ENCODE data around the gene ARHGAP20.
"Not testable (repeated sequence)": the region's sequence is repeated elsewhere in the genome, so short reads cannot be mapped to it uniquely, and the experiment has no call there.

The ARHGAP20 gene

DNA sequence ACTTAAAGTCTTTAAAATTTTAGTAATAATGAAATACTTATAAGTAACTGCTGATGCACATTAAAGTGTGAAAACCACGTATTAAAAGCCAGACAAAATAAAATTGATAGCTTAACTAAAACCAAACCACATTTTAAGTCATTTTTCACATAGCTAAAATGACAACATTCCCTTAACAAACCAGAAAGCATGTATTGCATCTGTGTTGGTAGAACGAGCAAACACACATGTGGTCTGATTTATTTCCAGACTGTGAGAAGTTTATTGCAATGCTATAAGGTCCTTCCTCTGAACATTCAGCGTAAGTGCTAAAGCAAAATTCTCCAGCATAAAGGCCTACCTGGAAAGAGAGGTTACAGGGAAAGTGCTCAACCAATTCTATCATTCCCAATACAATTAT is 57.8 kb downstream of the ARHGAP20 start:
- Histone ChIP-seq H3K36me3 (ENCODE audit: control insufficient read depth, insufficient read depth, low read length) (no peaks in the 10 kb centered on the region), H3K9me3 (ENCODE audit: control insufficient read depth, insufficient read depth, low read length) (no peaks in the 10 kb centered on the region)

DNA sequence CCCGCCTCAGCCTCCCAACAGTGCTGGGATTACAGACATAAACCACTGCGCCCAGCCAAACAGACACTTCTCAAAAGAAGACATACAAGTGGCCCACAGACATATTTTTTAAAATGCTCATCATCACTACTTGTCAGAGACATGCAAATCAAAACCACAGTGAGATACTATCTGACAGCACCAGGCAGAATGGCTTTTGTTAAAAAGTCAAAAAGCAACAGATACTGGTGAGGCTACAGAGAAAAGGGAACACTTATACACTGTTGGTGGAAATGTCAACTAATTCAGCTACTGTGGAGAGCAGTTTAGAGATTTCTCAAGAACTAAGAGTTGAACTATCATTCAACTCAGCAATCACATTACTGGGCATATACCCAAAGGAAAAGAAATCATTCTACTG is 67.0 kb downstream of the ARHGAP20 start:
- Histone ChIP-seq H3K4me3 (ENCODE audit: low read depth, low read length) (no peak overlapping the region), H3K9me3 (ENCODE audit: control insufficient read depth, insufficient read depth, low read length) (no peaks in the 10 kb centered on the region), H3K9ac (ENCODE audit: low read depth, low read length) (no peak overlapping the region), H3K27me3 (ENCODE audit: control insufficient read depth, insufficient read depth, low read length) (no peaks in the 10 kb centered on the region), H3K36me3 (ENCODE audit: control insufficient read depth, insufficient read depth, low read length) (no peaks in the 10 kb centered on the region), H3K4me1 (ENCODE audit: control insufficient read depth, insufficient read depth, low read length) (no peaks in the 10 kb centered on the region)

More for the DNA sequence above, 57.8 kb downstream of the ARHGAP20 start:
- Histone ChIP-seq H3K9ac (ENCODE audit: low read depth, low read length) (no peak overlapping the region), H3K4me3 (ENCODE audit: low read depth, low read length) (no peak overlapping the region), H3K4me1 (ENCODE audit: control insufficient read depth, insufficient read depth, low read length) (no peaks in the 10 kb centered on the region), H3K27me3 (ENCODE audit: control insufficient read depth, insufficient read depth, low read length) (no peaks in the 10 kb centered on the region)

DNA sequence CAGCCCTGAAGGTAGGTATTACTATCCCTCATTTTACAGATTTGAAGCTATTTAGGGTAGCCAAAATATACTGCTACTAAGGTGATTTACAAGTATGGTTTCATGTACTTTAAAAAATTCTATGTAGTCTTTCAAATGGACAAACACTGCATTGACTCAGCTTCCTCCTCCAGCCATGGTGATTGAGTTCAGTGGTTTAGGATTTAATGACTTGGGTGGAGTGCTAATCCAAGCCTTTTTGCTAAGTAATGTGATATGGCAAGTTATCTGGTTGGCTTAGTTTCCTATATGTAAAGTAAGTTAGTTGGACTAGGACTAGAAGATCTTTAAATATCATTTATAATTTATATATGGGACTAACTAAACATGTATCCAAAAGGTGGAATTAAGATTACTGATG is 77.9 kb downstream of the ARHGAP20 start:
- H3K4me3 ChIP-seq (ENCODE audit: low read depth, low read length) = no peak overlapping the region
- no peaks in the 10 kb centered on the region for H3K27me3 ChIP-seq (ENCODE audit: control insufficient read depth, insufficient read depth, low read length)
- H3K4me1 ChIP-seq (ENCODE audit: control insufficient read depth, insufficient read depth, low read length) = no peaks in the 10 kb centered on the region
- H3K9me3 ChIP-seq (ENCODE audit: control insufficient read depth, insufficient read depth, low read length) = no peaks in the 10 kb centered on the region
- no peaks in the 10 kb centered on the region for H3K36me3 ChIP-seq (ENCODE audit: control insufficient read depth, insufficient read depth, low read length)
- no peak overlapping the region for H3K9ac ChIP-seq (ENCODE audit: low read depth, low read length)

DNA sequence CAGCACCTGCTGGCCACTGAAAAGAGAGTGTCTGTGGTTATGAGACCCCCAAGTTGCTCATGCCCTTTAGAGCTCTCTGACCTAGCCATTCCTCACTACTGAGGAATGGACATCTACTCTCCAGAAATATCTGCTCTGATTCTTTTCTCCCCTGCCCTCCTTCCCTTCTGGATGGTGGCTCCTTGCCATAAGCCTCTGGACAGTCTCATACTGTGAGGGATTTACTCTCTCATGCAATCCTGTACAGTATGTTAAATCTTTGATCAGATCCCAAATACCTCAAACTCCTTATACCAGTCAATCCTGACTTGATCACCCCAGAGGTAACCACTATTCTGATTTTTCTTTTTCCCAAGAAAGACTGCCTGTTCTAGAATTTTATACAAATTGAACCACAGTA is 80.7 kb downstream of the ARHGAP20 start:
- Histone ChIP-seq H3K4me1 (ENCODE audit: control insufficient read depth, insufficient read depth, low read length) (no peaks in the 10 kb centered on the region), H3K9me3 (ENCODE audit: control insufficient read depth, insufficient read depth, low read length) (no peaks in the 10 kb centered on the region), H3K9ac (ENCODE audit: low read depth, low read length) (no peak overlapping the region), H3K36me3 (ENCODE audit: control insufficient read depth, insufficient read depth, low read length) (no peaks in the 10 kb centered on the region), H3K4me3 (ENCODE audit: low read depth, low read length) (no peak overlapping the region), H3K27me3 (ENCODE audit: control insufficient read depth, insufficient read depth, low read length) (no peaks in the 10 kb centered on the region)

DNA sequence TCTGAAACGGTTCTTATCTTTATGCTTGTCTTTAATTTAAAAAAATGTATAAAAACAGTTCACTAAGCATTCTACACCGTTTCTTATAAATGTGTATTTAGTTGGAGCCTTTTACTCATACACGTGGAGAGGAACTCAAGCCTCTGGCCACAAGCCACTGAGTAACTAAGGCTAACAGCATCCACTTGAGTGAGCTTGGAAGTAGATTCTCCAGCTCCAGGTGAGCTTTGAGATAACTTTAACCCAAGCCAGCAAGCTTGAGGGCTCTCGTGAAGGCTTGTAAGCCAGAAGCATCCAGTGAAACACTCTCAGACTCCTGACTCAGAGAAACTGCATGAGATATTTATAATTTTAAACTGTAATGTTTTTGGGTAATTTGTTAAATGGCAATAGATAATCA is 82.6 kb downstream of the ARHGAP20 start:
- no peaks in the 10 kb centered on the region for H3K27me3 ChIP-seq (ENCODE audit: control insufficient read depth, insufficient read depth, low read length)

DNA sequence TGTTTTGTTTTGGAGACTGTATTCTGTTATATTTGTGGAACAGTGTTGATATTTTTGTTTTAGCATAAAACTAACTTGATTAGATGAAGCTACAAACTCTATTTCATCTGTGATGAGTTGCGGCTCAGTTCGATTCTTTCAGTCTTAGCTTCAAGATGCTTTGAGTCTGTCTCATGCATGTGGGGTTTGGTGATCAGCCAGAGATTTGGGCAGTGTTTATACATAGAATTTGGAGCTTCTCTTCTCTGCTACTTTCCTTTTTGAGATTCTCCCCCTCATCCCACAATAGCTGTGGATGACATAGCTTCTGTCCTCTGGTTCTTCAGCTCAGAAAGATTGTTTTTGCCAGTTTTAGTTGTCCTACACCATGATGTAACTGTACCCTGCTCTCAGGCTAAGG is 90.4 kb downstream of the ARHGAP20 start:
- Histone ChIP-seq H3K9ac (ENCODE audit: low read depth, low read length) (no peak overlapping the region), H3K4me3 (ENCODE audit: low read depth, low read length) (no peak overlapping the region), H3K4me1 (ENCODE audit: control insufficient read depth, insufficient read depth, low read length) (no peaks in the 10 kb centered on the region), H3K27me3 (ENCODE audit: control insufficient read depth, insufficient read depth, low read length) (no peaks in the 10 kb centered on the region), H3K36me3 (ENCODE audit: control insufficient read depth, insufficient read depth, low read length) (no peaks in the 10 kb centered on the region), H3K9me3 (ENCODE audit: control insufficient read depth, insufficient read depth, low read length) (no peaks in the 10 kb centered on the region)

More for the DNA sequence above, 82.6 kb downstream of the ARHGAP20 start:
- no peak overlapping the region for H3K9ac ChIP-seq (ENCODE audit: low read depth, low read length)
- H3K4me1 ChIP-seq (ENCODE audit: control insufficient read depth, insufficient read depth, low read length) = no peaks in the 10 kb centered on the region
- H3K4me3 ChIP-seq (ENCODE audit: low read depth, low read length) = no peak overlapping the region
- H3K9me3 ChIP-seq (ENCODE audit: control insufficient read depth, insufficient read depth, low read length) = no peaks in the 10 kb centered on the region
- H3K36me3 ChIP-seq (ENCODE audit: control insufficient read depth, insufficient read depth, low read length) = no peaks in the 10 kb centered on the region

DNA sequence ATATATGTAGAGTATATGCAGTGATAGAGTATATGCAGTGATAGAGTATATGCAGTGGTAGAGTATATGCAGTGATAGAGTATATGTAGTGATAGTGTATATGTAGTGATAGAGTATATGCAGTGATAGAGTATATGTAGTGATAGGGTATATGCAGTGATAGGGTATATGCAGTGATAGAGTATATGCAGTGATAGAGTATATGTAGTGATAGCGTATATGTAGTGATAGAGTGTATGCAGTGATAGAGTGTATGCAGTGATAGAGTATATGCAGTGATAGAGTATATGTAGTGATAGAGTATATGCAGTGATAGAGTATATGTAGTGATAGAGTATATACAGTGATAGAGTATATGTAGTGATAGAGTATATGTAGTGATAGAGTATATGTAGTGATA is 92.9 kb downstream of the ARHGAP20 start:
- not testable (repeated sequence) for H3K27me3 ChIP-seq (ENCODE audit: control insufficient read depth, insufficient read depth, low read length); H3K9ac ChIP-seq (ENCODE audit: low read depth, low read length)

DNA sequence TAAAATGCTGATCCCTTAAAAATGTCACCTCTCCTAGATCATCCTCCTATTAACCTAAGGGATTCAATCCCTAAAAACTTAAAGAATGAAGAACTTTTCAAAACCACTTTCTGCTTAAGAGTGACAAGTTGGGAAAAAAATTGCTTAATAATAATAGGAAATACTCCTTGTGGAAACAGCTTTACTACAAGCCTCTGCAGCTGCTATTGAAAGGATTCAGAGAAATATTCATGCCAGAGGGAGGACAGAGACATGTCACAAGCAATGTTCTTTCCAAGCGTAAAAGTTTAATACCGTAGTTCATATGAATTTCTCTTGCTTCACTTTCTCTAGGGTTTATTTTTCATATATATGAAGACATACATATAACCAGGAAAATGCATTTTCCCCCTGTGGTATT is 98.2 kb downstream of the ARHGAP20 start:
- Histone ChIP-seq H3K4me1 (ENCODE audit: control insufficient read depth, insufficient read depth, low read length) (no peaks in the 10 kb centered on the region), H3K36me3 (ENCODE audit: control insufficient read depth, insufficient read depth, low read length) (no peaks in the 10 kb centered on the region), H3K27me3 (ENCODE audit: control insufficient read depth, insufficient read depth, low read length) (no peaks in the 10 kb centered on the region), H3K4me3 (ENCODE audit: low read depth, low read length) (no peak overlapping the region), H3K9me3 (ENCODE audit: control insufficient read depth, insufficient read depth, low read length) (no peaks in the 10 kb centered on the region), H3K9ac (ENCODE audit: low read depth, low read length) (no peak overlapping the region)

More for the DNA sequence above, 92.9 kb downstream of the ARHGAP20 start:
- not testable (repeated sequence) for H3K9me3 ChIP-seq (ENCODE audit: control insufficient read depth, insufficient read depth, low read length); H3K4me3 ChIP-seq (ENCODE audit: low read depth, low read length); H3K4me1 ChIP-seq (ENCODE audit: control insufficient read depth, insufficient read depth, low read length); H3K36me3 ChIP-seq (ENCODE audit: control insufficient read depth, insufficient read depth, low read length)

DNA sequence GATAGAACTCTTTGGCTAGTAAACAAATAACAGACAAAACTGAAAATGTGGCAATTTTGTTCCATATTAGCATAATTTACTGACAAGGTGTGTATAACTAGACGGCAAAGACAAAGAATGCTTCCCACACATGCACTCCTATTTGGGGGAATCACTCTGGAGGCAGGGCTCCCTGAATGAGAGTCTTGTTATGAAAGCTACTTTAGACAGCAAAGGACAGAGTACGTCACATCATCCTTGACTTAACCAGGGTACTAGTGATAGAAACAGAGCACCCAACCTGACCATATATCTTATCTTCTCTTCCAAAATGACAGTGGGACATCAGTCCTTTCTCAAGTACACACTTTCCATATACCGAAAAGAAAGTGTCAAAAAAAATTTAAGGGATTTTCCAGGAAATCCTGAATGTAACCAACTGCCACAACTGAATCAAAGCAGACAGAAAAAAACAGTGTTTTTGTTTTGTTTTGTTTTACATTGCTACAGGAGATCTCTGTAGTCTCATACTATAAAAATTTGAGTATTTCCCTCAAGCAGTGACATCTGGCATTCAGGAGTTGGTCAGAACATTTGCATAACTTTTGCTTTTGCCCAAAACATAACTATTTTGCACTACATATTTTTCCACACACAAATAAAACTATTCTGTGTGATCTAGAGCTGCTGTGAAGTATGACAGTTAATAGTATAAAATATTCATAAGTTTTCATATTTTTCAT is 98.9 kb downstream of the ARHGAP20 start:
- Histone ChIP-seq H3K36me3 (ENCODE audit: control insufficient read depth, insufficient read depth, low read length) (no peaks in the 10 kb centered on the region), H3K4me3 (ENCODE audit: low read depth, low read length) (no peak overlapping the region), H3K9me3 (ENCODE audit: control insufficient read depth, insufficient read depth, low read length) (no peaks in the 10 kb centered on the region), H3K27me3 (ENCODE audit: control insufficient read depth, insufficient read depth, low read length) (no peaks in the 10 kb centered on the region), H3K9ac (ENCODE audit: low read depth, low read length) (no peak overlapping the region), H3K4me1 (ENCODE audit: control insufficient read depth, insufficient read depth, low read length) (no peaks in the 10 kb centered on the region)

DNA sequence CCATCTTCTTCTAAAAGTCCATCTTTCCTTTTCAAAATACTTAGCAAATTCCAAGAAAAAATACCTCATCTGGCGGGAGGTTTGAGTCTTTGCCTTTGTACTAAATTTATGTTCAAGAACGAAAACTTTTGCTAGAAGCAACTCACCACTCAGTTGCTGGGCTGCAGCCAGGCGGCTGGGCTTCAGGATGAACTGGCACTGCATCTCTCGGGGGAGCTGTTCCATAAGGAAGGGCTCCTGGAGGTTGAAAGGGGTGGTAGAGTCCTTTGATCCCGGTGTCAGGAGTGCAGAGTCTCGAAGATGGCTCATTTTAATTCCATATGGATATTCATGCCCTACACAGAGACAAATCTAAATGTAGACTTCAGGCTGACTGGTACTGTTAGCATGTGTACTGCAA is 105.8 kb downstream of the ARHGAP20 start:
- Histone ChIP-seq H3K4me3 (ENCODE audit: low read depth, low read length) (no peak overlapping the region), H3K9me3 (ENCODE audit: control insufficient read depth, insufficient read depth, low read length) (no peaks in the 10 kb centered on the region), H3K9ac (ENCODE audit: low read depth, low read length) (no peak overlapping the region), H3K4me1 (ENCODE audit: control insufficient read depth, insufficient read depth, low read length) (no peaks in the 10 kb centered on the region), H3K27me3 (ENCODE audit: control insufficient read depth, insufficient read depth, low read length) (no peaks in the 10 kb centered on the region), H3K36me3 (ENCODE audit: control insufficient read depth, insufficient read depth, low read length) (no peaks in the 10 kb centered on the region)

DNA sequence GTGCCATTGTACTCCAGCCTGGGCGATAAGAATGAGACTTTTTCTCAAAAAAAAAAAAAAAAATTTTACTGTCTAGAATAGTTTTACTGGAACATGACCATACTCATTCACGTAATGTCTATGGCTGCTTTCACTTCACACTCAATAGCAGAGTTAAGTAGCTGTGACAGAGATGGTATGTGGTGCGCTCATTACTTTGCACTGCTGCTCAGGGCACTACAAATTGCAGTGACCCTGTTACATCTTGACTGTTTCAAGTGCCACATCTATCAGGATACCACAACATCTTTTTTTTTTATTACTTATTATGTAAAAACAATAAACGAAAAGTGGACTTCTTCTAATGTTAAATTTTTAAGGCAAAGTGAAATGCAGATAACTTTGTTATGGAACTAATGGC is 110.3 kb downstream of the ARHGAP20 start:
- no peaks in the 10 kb centered on the region for H3K27me3 ChIP-seq (ENCODE audit: control insufficient read depth, insufficient read depth, low read length)
- H3K4me1 ChIP-seq (ENCODE audit: control insufficient read depth, insufficient read depth, low read length) = no peaks in the 10 kb centered on the region
- H3K36me3 ChIP-seq (ENCODE audit: control insufficient read depth, insufficient read depth, low read length) = no peaks in the 10 kb centered on the region
- H3K4me3 ChIP-seq (ENCODE audit: low read depth, low read length) = no peak overlapping the region
- H3K9me3 ChIP-seq (ENCODE audit: control insufficient read depth, insufficient read depth, low read length) = no peaks in the 10 kb centered on the region
- no peak overlapping the region for H3K9ac ChIP-seq (ENCODE audit: low read depth, low read length)

DNA sequence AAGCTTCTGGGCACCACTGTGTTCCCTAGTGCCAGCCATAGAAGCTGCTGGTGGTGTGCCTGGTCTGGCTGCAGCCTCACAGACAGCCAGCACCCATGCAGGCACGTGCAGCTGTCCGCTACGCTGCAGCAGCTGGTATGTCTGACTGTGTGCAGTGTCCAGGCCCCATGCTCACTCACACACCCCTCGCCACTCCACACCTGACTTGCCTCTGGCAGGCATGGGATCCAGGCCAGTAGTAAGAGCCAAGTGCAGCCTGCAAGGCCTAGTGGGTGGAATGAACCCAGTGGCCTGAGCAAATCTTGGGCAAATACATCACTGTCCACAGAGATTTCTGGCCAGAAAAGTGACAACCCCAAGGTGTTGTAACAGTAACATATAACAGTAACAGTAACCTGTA is 111.9 kb downstream of the ARHGAP20 start:
- H3K9me3 ChIP-seq (ENCODE audit: control insufficient read depth, insufficient read depth, low read length) = no peaks in the 10 kb centered on the region
- no peaks in the 10 kb centered on the region for H3K4me1 ChIP-seq (ENCODE audit: control insufficient read depth, insufficient read depth, low read length)
- no peak overlapping the region for H3K4me3 ChIP-seq (ENCODE audit: low read depth, low read length)
- no peaks in the 10 kb centered on the region for H3K27me3 ChIP-seq (ENCODE audit: control insufficient read depth, insufficient read depth, low read length)
- H3K36me3 ChIP-seq (ENCODE audit: control insufficient read depth, insufficient read depth, low read length) = no peaks in the 10 kb centered on the region
- H3K9ac ChIP-seq (ENCODE audit: low read depth, low read length) = no peak overlapping the region

Measured in iPS-15b (cell line).